ENCODE measurements around the gene PEAK1. TPM values are rescaled to one million over a fixed set of nuclear protein-coding genes. Genes with fewer than 3 reads are reported as not detected.

Gene PEAK1
- total and polyA plus RNA-seq, 2 experiments from 2014 or later: 7.8 to 34.1 TPM

DNA sequence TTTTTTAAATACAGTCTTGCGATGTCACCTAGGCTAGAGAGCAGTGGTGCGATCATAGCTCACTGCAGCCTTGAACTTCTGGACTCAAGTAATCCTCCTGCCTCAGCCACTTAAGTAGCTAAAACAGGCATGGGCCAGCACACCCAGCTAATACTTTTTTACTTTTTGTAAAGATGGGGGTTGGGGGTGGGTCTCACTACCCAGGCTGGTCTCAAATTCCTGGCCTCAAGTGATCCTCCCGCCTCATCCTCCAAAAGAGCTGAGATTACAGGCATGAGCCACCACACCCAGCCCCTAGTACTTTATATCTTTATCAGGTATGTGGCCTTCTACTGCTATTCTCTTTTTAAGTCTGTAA is 8.3 kb downstream of the PEAK1 start (continued):
- TF ChIP-seq, protein P1, sequence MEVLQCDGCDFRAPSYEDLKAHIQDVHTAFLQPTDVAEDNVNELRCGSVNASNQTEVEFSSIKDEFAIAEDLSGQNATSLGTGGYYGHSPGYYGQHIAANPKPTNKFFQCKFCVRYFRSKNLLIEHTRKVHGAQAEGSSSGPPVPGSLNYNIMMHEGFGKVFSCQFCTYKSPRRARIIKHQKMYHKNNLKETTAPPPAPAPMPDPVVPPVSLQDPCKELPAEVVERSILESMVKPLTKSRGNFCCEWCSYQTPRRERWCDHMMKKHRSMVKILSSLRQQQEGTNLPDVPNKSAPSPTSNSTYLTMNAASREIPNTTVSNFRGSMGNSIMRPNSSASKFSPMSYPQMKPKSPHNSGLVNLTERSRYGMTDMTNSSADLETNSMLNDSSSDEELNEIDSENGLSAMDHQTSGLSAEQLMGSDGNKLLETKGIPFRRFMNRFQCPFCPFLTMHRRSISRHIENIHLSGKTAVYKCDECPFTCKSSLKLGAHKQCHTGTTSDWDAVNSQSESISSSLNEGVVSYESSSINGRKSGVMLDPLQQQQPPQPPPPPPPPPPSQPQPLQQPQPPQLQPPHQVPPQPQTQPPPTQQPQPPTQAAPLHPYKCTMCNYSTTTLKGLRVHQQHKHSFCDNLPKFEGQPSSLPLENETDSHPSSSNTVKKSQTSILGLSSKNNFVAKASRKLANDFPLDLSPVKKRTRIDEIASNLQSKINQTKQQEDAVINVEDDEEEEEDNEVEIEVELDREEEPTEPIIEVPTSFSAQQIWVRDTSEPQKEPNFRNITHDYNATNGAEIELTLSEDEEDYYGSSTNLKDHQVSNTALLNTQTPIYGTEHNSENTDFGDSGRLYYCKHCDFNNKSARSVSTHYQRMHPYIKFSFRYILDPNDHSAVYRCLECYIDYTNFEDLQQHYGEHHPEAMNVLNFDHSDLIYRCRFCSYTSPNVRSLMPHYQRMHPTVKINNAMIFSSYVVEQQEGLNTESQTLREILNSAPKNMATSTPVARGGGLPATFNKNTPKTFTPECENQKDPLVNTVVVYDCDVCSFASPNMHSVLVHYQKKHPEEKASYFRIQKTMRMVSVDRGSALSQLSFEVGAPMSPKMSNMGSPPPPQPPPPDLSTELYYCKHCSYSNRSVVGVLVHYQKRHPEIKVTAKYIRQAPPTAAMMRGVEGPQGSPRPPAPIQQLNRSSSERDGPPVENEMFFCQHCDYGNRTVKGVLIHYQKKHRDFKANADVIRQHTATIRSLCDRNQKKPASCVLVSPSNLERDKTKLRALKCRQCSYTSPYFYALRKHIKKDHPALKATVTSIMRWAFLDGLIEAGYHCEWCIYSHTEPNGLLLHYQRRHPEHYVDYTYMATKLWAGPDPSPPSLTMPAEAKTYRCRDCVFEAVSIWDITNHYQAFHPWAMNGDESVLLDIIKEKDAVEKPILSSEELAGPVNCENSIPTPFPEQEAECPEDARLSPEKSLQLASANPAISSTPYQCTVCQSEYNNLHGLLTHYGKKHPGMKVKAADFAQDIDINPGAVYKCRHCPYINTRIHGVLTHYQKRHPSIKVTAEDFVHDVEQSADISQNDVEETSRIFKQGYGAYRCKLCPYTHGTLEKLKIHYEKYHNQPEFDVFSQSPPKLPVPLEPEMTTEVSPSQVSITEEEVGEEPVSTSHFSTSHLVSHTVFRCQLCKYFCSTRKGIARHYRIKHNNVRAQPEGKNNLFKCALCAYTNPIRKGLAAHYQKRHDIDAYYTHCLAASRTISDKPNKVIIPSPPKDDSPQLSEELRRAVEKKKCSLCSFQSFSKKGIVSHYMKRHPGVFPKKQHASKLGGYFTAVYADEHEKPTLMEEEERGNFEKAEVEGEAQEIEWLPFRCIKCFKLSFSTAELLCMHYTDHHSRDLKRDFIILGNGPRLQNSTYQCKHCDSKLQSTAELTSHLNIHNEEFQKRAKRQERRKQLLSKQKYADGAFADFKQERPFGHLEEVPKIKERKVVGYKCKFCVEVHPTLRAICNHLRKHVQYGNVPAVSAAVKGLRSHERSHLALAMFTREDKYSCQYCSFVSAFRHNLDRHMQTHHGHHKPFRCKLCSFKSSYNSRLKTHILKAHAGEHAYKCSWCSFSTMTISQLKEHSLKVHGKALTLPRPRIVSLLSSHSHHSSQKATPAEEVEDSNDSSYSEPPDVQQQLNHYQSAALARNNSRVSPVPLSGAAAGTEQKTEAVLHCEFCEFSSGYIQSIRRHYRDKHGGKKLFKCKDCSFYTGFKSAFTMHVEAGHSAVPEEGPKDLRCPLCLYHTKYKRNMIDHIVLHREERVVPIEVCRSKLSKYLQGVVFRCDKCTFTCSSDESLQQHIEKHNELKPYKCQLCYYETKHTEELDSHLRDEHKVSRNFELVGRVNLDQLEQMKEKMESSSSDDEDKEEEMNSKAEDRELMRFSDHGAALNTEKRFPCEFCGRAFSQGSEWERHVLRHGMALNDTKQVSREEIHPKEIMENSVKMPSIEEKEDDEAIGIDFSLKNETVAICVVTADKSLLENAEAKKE (CRISPR knock-in tag; IDR thresholded peaks at IDR 0.05): no peak
- no peak for TF ChIP-seq JUNB (IDR thresholded peaks at IDR 0.05; ENCODE audit: unreplicated experiment)
- TF ChIP-seq, protein P2, sequence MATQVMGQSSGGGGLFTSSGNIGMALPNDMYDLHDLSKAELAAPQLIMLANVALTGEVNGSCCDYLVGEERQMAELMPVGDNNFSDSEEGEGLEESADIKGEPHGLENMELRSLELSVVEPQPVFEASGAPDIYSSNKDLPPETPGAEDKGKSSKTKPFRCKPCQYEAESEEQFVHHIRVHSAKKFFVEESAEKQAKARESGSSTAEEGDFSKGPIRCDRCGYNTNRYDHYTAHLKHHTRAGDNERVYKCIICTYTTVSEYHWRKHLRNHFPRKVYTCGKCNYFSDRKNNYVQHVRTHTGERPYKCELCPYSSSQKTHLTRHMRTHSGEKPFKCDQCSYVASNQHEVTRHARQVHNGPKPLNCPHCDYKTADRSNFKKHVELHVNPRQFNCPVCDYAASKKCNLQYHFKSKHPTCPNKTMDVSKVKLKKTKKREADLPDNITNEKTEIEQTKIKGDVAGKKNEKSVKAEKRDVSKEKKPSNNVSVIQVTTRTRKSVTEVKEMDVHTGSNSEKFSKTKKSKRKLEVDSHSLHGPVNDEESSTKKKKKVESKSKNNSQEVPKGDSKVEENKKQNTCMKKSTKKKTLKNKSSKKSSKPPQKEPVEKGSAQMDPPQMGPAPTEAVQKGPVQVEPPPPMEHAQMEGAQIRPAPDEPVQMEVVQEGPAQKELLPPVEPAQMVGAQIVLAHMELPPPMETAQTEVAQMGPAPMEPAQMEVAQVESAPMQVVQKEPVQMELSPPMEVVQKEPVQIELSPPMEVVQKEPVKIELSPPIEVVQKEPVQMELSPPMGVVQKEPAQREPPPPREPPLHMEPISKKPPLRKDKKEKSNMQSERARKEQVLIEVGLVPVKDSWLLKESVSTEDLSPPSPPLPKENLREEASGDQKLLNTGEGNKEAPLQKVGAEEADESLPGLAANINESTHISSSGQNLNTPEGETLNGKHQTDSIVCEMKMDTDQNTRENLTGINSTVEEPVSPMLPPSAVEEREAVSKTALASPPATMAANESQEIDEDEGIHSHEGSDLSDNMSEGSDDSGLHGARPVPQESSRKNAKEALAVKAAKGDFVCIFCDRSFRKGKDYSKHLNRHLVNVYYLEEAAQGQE (IDR thresholded peaks at IDR 0.05; ENCODE audit: unreplicated experiment): no peak
- no peak for TF ChIP-seq CREB1 (CRISPR knock-in tag; IDR thresholded peaks at IDR 0.05; ENCODE audit: low read depth)
- TF ChIP-seq NANOG (IDR thresholded peaks at IDR 0.05; ENCODE audit: borderline replicate concordance): no peak
- no peak for TF ChIP-seq EZH2 (IDR thresholded peaks at IDR 0.05; ENCODE audit: low read depth, unreplicated experiment)
- TF ChIP-seq, protein P3, sequence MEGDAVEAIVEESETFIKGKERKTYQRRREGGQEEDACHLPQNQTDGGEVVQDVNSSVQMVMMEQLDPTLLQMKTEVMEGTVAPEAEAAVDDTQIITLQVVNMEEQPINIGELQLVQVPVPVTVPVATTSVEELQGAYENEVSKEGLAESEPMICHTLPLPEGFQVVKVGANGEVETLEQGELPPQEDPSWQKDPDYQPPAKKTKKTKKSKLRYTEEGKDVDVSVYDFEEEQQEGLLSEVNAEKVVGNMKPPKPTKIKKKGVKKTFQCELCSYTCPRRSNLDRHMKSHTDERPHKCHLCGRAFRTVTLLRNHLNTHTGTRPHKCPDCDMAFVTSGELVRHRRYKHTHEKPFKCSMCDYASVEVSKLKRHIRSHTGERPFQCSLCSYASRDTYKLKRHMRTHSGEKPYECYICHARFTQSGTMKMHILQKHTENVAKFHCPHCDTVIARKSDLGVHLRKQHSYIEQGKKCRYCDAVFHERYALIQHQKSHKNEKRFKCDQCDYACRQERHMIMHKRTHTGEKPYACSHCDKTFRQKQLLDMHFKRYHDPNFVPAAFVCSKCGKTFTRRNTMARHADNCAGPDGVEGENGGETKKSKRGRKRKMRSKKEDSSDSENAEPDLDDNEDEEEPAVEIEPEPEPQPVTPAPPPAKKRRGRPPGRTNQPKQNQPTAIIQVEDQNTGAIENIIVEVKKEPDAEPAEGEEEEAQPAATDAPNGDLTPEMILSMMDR (conservative IDR thresholded peaks at IDR 0.05; ENCODE audit: low read depth in 2 of 2): no peak
- TF ChIP-seq ZNF331 (CRISPR knock-in tag; IDR thresholded peaks at IDR 0.05; ENCODE audit: low read depth): no peak
- no peak for TF ChIP-seq POLR2AphosphoS5 (IDR thresholded peaks at IDR 0.05; ENCODE audit: low read depth)
- TF ChIP-seq EZH2phosphoT487 (IDR thresholded peaks at IDR 0.05; ENCODE audit: unreplicated experiment): no peak
- no peak for TF ChIP-seq STAT1 (IDR thresholded peaks at IDR 0.05; ENCODE audit: unreplicated experiment)
